ENCODE results near the gene TMPRSS3.

TMPRSS3 gene

GRCh38 chr21:42330380-42331371, 65.2 kb downstream of the TMPRSS3 start:
- DNase-seq, result peak; percentile 27

- DNase-seq, result no peak
These were observed 71.0 kb downstream of the TMPRSS3 start for GRCh38 chr21:42324896-42325295.

Data from NCI-H1092 treated with DMSO at 0.1 percent for 48 hours (cell line).